SH-SY5Y (cell line): ENCODE data around the gene PTGES.

Experiments used
- GATA2 ChIP-seq: IDR thresholded peaks from 2 replicates; pipeline ENCODE4 v1.6.1; 2011; ENCODE audit warnings: mild to moderate bottlenecking, low read depth, low read length
- GATA3 ChIP-seq: IDR thresholded peaks from 2 replicates; pipeline ENCODE4 v1.6.1; 2011; ENCODE audit warnings: low read depth, mild to moderate bottlenecking, low read length, moderate library complexity

DNA sequence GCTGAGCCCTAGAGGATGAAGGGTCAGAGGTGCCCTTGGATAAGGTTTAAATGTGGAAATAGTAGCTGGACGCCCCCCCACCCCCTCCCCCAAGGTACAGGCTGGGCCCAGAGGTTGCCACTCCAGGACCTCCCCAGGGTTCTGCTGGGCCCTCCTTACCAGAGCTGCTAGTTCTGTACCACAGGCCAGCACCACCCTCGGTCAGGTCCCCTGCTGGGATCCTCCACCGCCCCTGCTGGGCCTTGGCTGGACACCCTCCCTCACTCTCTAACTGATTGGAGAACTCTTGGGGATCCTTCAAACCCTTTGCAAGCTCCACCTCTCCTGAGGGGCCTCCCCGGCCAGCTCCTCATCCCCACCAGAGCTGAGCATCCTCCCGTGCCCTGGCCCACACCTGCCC lies 34.9 kb downstream of the PTGES start:
- TF ChIP-seq GATA3: no peak
- no peak for TF ChIP-seq GATA2
